RPMI8226 (cell line): ENCODE measurements around the gene RAB10.
"Not testable (repeated sequence)": the region's sequence is repeated elsewhere in the genome, so short reads cannot be mapped to it uniquely, and the experiment has no call there.

Experiments used
- DNase-seq: peaks from one replicate; pipeline ENCODE4 v3.0.0-alpha.2; 2015

The RAB10 gene

DNA sequence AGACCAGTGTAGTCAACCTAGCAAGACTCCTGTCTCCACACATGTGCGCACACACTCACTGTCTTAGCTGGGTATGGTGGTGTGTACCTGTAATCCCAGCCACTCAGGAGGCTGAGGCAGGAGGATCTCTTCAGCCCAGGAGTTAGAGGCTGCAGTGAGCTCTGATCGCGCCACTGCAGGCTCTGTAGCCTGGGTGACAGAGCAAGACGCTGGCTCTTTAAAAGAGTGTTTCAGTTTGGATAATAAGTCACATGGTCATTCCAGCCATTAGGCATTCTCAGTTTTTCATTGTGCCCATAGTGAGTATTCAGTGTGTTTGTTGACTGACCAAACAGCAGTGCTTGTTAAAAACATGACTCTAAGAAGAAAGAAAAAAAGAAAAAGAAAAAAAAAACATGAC lies 31.0 kb downstream of the RAB10 start:
- DNase-seq, result no peak

- no peak for DNase-seq
Observed at GRCh38 chr2:26067186-26067974, 33.5 kb downstream of the RAB10 start.

DNA sequence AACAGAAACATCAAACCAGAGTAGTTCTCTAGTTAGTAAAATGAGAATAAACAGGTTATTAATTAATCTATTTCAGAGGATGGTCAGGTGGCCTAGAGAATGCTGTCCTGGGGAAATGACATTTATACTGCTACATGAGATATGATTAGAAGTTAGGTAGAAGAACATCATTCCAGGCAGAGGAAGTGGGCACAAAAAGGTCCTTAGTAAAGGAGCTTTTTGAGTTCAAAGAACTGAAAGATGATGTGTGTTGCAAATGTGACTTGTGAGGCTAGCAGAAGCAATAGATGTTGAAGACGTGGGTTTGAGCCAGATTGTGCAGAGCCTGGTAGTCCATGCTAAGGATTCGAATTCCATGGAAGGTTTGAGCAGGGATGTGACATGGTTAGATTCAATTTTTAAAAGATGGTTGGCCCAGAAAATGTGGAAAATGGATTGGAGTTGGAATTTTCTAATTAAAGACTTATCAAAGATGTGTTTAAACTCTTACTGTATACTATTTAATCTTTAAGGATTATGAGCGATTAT lies 34.2 kb downstream of the RAB10 start:
- DNase-seq, result peak; percentile 40

GRCh38 chr2:26068602-26069298 lies 34.9 kb downstream of the RAB10 start:
- peak; percentile 82 for DNase-seq

DNA sequence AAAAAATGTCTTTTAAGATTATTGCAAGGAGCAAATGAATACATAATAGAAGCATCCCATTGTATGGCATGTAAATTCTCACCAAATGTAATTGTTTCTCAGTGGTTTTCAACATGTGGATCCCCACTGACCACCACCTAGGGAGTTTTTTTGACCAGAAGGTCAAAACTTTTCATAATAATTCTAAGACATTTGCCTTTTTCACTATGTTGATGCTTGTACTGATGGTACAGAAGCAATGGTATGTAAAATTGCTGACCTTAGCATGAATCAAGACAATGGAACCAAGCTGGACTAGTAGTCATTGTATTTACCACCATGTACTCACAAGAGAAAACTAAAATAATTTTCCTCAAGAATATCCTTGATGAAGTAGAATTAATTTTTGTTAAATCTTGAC lies 36.8 kb downstream of the RAB10 start:
- DNase-seq, result no peak

GRCh38 chr2:26072925-26073768 lies 39.3 kb downstream of the RAB10 start:
- peak; percentile 22 for DNase-seq

- DNase-seq, result no peak
Observed at GRCh38 chr2:26073830-26074229, 39.9 kb downstream of the RAB10 start.

- no peak for DNase-seq
Observed at GRCh38 chr2:26074676-26075075, 40.8 kb downstream of the RAB10 start.

- no peak for DNase-seq
Observed at GRCh38 chr2:26075173-26075572, 41.3 kb downstream of the RAB10 start.

- no peak for DNase-seq
Observed at GRCh38 chr2:26076001-26076587, 42.2 kb downstream of the RAB10 start.

DNA sequence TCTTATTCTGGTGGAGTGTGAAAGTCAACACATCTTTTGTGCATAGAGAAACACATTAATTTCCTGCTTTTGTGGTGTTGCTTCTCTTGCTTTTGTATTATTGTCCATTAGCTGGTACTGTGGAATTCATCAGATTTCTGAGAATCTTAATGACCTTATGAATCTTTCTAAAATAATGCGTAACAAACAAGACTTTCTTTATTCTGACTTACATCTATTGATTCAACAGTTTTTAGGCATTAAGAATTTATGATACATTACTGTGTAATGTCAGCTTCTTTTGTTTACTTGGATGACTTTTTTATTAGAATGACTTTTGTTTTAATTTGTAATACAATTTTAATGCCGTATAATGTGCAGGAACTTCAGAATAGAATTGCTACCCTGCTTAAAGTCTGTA lies 43.4 kb downstream of the RAB10 start:
- DNase-seq, result no peak

GRCh38 chr2:26078939-26079338 lies 45.1 kb downstream of the RAB10 start:
- no peak for DNase-seq

GRCh38 chr2:26080356-26080755 lies 46.5 kb downstream of the RAB10 start:
- DNase-seq, result no peak

GRCh38 chr2:26080925-26081324 lies 47.0 kb downstream of the RAB10 start:
- not testable (repeated sequence) for DNase-seq

DNA sequence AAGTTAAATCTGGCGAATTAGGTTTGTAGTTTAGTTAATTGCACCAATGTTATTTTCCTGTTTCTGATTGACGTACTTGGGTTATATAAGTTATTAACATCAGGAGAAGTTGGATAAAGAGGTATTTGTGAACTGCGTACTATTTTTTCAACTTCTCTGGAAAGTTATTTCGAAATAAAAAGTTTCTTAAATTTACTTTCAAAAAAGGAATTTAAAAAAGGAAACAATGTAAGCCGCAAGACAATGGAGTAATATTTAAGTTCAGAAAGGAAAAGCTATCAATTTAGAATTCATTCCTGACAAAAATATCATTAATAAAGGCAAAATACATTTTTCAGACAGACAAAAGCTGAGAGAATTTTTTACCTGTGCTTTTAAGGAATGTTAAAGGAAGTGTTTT lies 47.7 kb downstream of the RAB10 start:
- no peak for DNase-seq

GRCh38 chr2:26086155-26086637 lies 52.3 kb downstream of the RAB10 start:
- no peak for DNase-seq

- DNase-seq, result no peak
Observed at GRCh38 chr2:26086779-26087178, 52.9 kb downstream of the RAB10 start.

GRCh38 chr2:26088038-26088643 lies 54.3 kb downstream of the RAB10 start:
- peak; percentile 26 for DNase-seq

DNA sequence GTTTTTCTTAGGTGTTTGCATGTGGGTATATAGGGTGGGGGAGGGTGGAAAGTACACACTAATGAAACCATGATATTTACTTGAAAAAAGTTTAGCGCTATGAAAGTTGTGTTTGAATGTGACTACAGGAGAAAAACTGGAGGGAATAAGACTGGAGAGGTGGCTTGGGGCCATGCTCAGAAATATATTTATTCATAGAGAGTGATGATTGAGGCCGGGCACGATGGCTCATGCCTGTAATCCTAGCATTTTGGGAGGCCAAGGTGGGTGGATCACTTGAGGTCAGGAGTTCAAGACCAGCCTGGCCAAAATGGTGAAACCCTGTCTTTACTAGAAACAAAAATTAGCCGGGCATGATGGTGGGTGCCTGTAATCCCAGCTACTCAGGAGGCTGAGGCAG lies 55.0 kb downstream of the RAB10 start:
- not testable (repeated sequence) for DNase-seq

DNA sequence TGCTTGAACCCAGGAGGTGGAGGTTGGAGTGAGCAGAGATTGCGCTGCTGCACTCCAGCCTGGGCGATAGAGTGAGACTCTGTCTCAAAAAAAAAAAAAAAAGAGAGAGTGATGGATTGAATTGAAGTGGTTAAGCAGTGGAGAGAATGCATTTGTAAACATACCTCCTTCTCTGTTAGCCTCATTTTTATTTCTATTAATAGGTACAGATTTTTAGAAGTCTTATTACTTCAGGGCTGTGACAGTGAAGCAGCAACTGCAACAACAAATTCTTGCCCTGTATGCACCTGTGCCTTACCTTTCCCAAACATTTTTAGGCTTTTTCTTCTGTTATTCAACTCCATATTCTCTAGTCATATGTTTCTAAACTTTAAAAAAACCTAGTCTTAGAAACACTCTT lies 55.5 kb downstream of the RAB10 start:
- DNase-seq, result no peak

- DNase-seq, result no peak
Observed at GRCh38 chr2:26095758-26096157, 61.9 kb downstream of the RAB10 start.

DNA sequence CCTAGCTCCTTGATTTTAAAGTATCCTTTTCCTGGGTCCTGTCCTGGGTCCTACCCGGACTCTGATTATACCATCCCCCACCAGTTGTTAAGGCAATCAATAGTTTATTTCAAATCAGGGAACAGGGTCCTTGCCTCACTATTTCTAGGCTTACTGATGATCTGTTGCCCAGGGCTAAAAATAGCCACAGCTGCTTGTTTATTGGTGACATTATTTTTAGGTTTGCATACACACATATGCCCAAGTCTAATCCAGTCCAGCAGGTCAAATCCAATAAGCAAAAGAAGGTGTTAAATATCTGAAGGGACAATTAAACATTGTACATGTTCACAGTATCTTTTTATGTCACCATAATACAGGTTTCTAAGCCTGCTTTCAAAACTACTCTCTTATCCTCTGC lies 66.0 kb downstream of the RAB10 start:
- no peak for DNase-seq
